B cell (primary cell): ENCODE data around the gene GJB2. TPM values are rescaled to one million over a fixed set of nuclear protein-coding genes. Genes with fewer than 3 reads are reported as not detected.

Experiments
- ATAC-seq: fragments of 200-7000 bp; cut with Tn5 transposase; one replicate; pipeline ENCODE4 v1.10.0; 2021; ENCODE audit warnings: low read depth, mild to moderate bottlenecking, moderate number of reproducible peaks, moderate library complexity
- CTCF ChIA-PET: fragments of 350-600 bp; sonication (Branson Sonifier 250); formaldehyde crosslinking; loops from one replicate; lab custom pipeline; 2021; ENCODE audit warnings: antibody characterized with exemption, inconsistent platforms; lab: Charles Lee
- POLR2A ChIA-PET: fragments of 350-600 bp; sonication (Branson Sonifier 250); formaldehyde crosslinking; loops from one replicate; lab custom pipeline; 2021; ENCODE audit warnings: antibody characterized with exemption; lab: Charles Lee
- DNase-seq: peaks from one replicate; pipeline ENCODE4 v3.0.0; 2013
- H2AFZ ChIP-seq: 2 replicates; pipeline ENCODE4 v1.6.1; 2012; ENCODE audit warnings: mild to moderate bottlenecking, low read depth, low read length; ENCODE audit not compliant: insufficient read depth, poor library complexity, severe bottlenecking
- H3K27ac ChIP-seq, 2 donors: 1 replicate in 1 of 2; 2 replicates in 1 of 2; pipeline ENCODE4 v1.5.1; 2012 to 2013; ENCODE audit warnings: low read length in 2 of 2, mild to moderate bottlenecking in 2 of 2, moderate library complexity in 1 of 2
- H3K27me3 ChIP-seq, 4 experiments: fragments of 200-600 bp in 1 of 4; sonication (generic) in 1 of 4; replicated peaks in 1 of 4; 1 replicate in 2 of 4; 2 replicates in 2 of 4; pipeline versions ENCODE4 v1.6.1 to v1.7.0; 2013 to 2016; ENCODE audit warnings: low read length in 3 of 4, mild to moderate bottlenecking in 2 of 4, mixed read lengths in 1 of 4, moderate library complexity in 1 of 4; ENCODE audit not compliant: insufficient read depth in 4 of 4, control insufficient read depth in 3 of 4; ENCODE audit errors: control extremely low read depth in 1 of 4
- H3K36me3 ChIP-seq, 2 experiments: replicated peaks in 1 of 2; 1 replicate in 1 of 2; 2 replicates in 1 of 2; pipeline versions ENCODE4 v1.6.1 to v1.7.1; 2013; ENCODE audit warnings: low read length in 1 of 2; ENCODE audit not compliant: insufficient read depth in 2 of 2, control insufficient read depth in 1 of 2; ENCODE audit errors: control extremely low read depth in 1 of 2, extremely low read depth in 1 of 2
- H3K4me1 ChIP-seq, 2 donors: fragments of 200-600 bp in 1 of 2; sonication (generic) in 1 of 2; 1 replicate in 1 of 2; 2 replicates in 1 of 2; pipeline versions ENCODE4 v1.5.1 to v1.6.1; 2013 to 2017; ENCODE audit warnings: low read length in 2 of 2; ENCODE audit not compliant: control insufficient read depth in 2 of 2, insufficient read depth in 2 of 2
- H3K4me2 ChIP-seq: replicated peaks from 2 replicates; pipeline ENCODE3; 2012; ENCODE audit warnings: mild to moderate bottlenecking, low read depth, low read length; ENCODE audit not compliant: poor library complexity, severe bottlenecking
- H3K4me3 ChIP-seq, 5 experiments: fragments of 200-600 bp in 1 of 5; sonication (generic) in 1 of 5; 1 replicate in 3 of 5; 2 replicates in 2 of 5; pipeline versions ENCODE4 v1.5.1 to v1.7.0; 2011 to 2016; ENCODE audit warnings: low read length in 4 of 5, mild to moderate bottlenecking in 4 of 5, low read depth in 2 of 5, control low read depth in 1 of 5, moderate library complexity in 1 of 5; ENCODE audit not compliant: insufficient read depth in 1 of 5; ENCODE audit errors: control extremely low read depth in 1 of 5, extremely low read depth in 1 of 5
- H3K79me2 ChIP-seq: fragments of 200-600 bp; sonication (generic); one replicate; pipeline ENCODE4 v1.6.0; 2016; ENCODE audit warnings: low read length; ENCODE audit not compliant: control insufficient read depth, insufficient read depth
- H3K9ac ChIP-seq: fragments of 200-600 bp; sonication (generic); 2 replicates; pipeline ENCODE4 v1.6.1; 2017; ENCODE audit warnings: mild to moderate bottlenecking, low read length, moderate library complexity
- H3K9me3 ChIP-seq, 3 donors: one replicate each; pipeline versions ENCODE4 v1.6.1 to v1.7.1; 2013; ENCODE audit warnings: low read length in 2 of 3; ENCODE audit not compliant: control insufficient read depth in 2 of 3, insufficient read depth in 1 of 3; ENCODE audit errors: control extremely low read depth in 1 of 3
- H4K20me1 ChIP-seq: 2 replicates; pipeline ENCODE4 v1.6.0; 2012; ENCODE audit warnings: mild to moderate bottlenecking, low read length; ENCODE audit not compliant: insufficient read depth, control insufficient read depth, poor library complexity, severe bottlenecking
- H3K27ac Mint-ChIP-seq: one replicate; pipeline ENCODE4 v1.8.0; 2021; ENCODE audit warnings: mixed read lengths
- H3K27me3 Mint-ChIP-seq: one replicate; pipeline ENCODE4 v1.8.0; 2021; ENCODE audit warnings: mixed read lengths
- H3K4me1 Mint-ChIP-seq: one replicate; pipeline ENCODE4 v1.8.0; 2021; ENCODE audit warnings: mixed read lengths
- H3K4me3 Mint-ChIP-seq: one replicate; pipeline ENCODE4 v1.8.0; 2021; ENCODE audit warnings: mixed read lengths
- H3K9me3 Mint-ChIP-seq: one replicate; pipeline ENCODE4 v1.8.0; 2022; ENCODE audit warnings: mixed read lengths; ENCODE audit not compliant: insufficient read depth
- CTCF ChIP-seq: fragments of 200-600 bp; IDR thresholded peaks from one replicate; pipeline ENCODE4 v1.8.0; 2022; ENCODE audit warnings: antibody characterized with exemption, mild to moderate bottlenecking
- EZH2 ChIP-seq: IDR thresholded peaks from 2 replicates; pipeline ENCODE4 v1.6.1; 2012; ENCODE audit warnings: borderline replicate concordance, low read depth, mild to moderate bottlenecking, moderate library complexity, low read length; ENCODE audit not compliant: insufficient read depth, poor library complexity, severe bottlenecking
- WGBS: methylation state at CpG from one replicate; pipeline ENCODE4 v1.1.5; 2013; ENCODE audit warnings: missing lambda C conversion rate; ENCODE audit not compliant: insufficient coverage; 5-methylcytosine and 5-hydroxymethylcytosine counted together
- intact Hi-C: fragments of 100-400 bp; cut with micrococcal nuclease; formaldehyde crosslinking; loops from one replicate; pipeline ENCODE4 v1.10.0; 2022
- polyA plus RNA-seq: library from polyadenylated mRNA; depleted of rRNA; stranded (reverse); fragments of >200 nt; gene quantifications from 2 replicates; pipeline ENCODE4 v1.2.3, GENCODE V29; 2012
- total RNA-seq, 2 donors: library from RNA; stranded (reverse); fragments of 120-200 nt in 1 of 2; gene quantifications; 1 replicate in 1 of 2; 2 replicates in 1 of 2; pipeline versions ENCODE4 v1.2.3 to v1.2.4, GENCODE V29; 2013 to 2022

GJB2 gene
- total and polyA plus RNA-seq, 2 donors (not counting 1 experiment from before 2014, with no cell fraction given), result not detected

- Histone ChIP-seq H3K27me3 (peaks cover 0 to 47% (median 21%) of the 10 kb centered on the region in 4 experiments), H3K4me3 (no peak overlapping the region), H3K4me2 (no peak overlapping the region), H3K4me1 (peaks cover 0 to 10% of the 10 kb centered on the region in 2 donors), H3K9me3 (peaks cover 0 to 6% (median 0%) of the 10 kb centered on the region in 3 donors), H4K20me1 (no peaks in the 10 kb centered on the region), H3K79me2 (no peaks in the 10 kb centered on the region), H3K9ac (no peak overlapping the region), H3K27ac (no peak overlapping the region), H2AFZ (no peak overlapping the region), H3K36me3 (no peaks in the 10 kb centered on the region)
- H3K4me3 Mint-ChIP-seq, result no peak overlapping the region
- no peak overlapping the region for H3K27ac Mint-ChIP-seq
- TF ChIP-seq EZH2 (no peak), CTCF (no peak)
- peaks cover 89% of the 10 kb centered on the region for H3K27me3 Mint-ChIP-seq
- intact Hi-C loops, result no loop called here
- no peak for ATAC-seq
- CTCF ChIA-PET, result interaction anchor here (0.8 kb wide), 1 partner anchor 15 kb away, joined by 3 read pairs; no protein-coding TSS in a partner anchor
- POLR2A ChIA-PET, result no interaction called here
- peaks cover 10% of the 10 kb centered on the region for H3K4me1 Mint-ChIP-seq
- DNase-seq, result no peak
- WGBS, result 43% methylated on average over 61 of the region's 67 CpGs
- no peaks in the 10 kb centered on the region for H3K9me3 Mint-ChIP-seq
These were observed 15.5 kb downstream of the GJB2 start for GRCh38 chr13:20177049-20177831.

GRCh38 chr13:20175907-20176652, 16.7 kb downstream of the GJB2 start:
- Histone ChIP-seq H3K4me1 (peaks cover 0 to 8% of the 10 kb centered on the region in 2 donors), H3K9ac (no peak overlapping the region), H4K20me1 (no peaks in the 10 kb centered on the region), H2AFZ (no peak overlapping the region), H3K27ac (no peak overlapping the region), H3K27me3 (peaks cover 0 to 52% (median 24%) of the 10 kb centered on the region in 4 experiments), H3K9me3 (peaks cover 0 to 6% (median 0%) of the 10 kb centered on the region in 3 donors), H3K4me3 (no peak overlapping the region), H3K79me2 (no peaks in the 10 kb centered on the region), H3K4me2 (no peak overlapping the region), H3K36me3 (no peaks in the 10 kb centered on the region)
- CTCF ChIA-PET, result interaction anchor here (0.8 to 1.3 kb wide), 2 partner anchors 10 to 14 kb away, joined by 3 to 4 read pairs; no protein-coding TSS in a partner anchor
- TF ChIP-seq CTCF (no peak), EZH2 (no peak)
- H3K27ac Mint-ChIP-seq, result no peak overlapping the region
- 82% methylated on average over 12 of the region's 14 CpGs for WGBS
- no peaks in the 10 kb centered on the region for H3K9me3 Mint-ChIP-seq
- ATAC-seq (no peak), DNase-seq (no peak)
- no peak overlapping the region for H3K4me3 Mint-ChIP-seq
- POLR2A ChIA-PET, result no interaction called here
- intact Hi-C loops, result no loop called here
- peaks cover 89% of the 10 kb centered on the region for H3K27me3 Mint-ChIP-seq
- H3K4me1 Mint-ChIP-seq, result peaks cover 10% of the 10 kb centered on the region
